BJ (cell line): Measurements from ENCODE around the gene CPO. TPM values are rescaled to one million over a fixed set of nuclear protein-coding genes. Genes with fewer than 3 reads are reported as not detected.

ENCODE experiments used
- CTCF ChIA-PET: fragments of 350-600 bp; formaldehyde crosslinking; extraction: SDS; loops from one replicate; lab custom pipeline; 2021; ENCODE audit warnings: antibody characterized with exemption, inconsistent platforms; lab: Yijun Ruan, JAX
- POLR2A ChIA-PET: fragments of 300-600 bp; sonication (Branson Sonifier 250); formaldehyde crosslinking; extraction: SDS; loops from one replicate; lab custom pipeline; 2021; ENCODE audit warnings: antibody characterized with exemption; lab: Charles Lee
- DNase-seq: peaks from one replicate; pipeline ENCODE4 v3.0.0-alpha.2; 2011; ENCODE audit warnings: low read depth
- H3K27me3 ChIP-seq: 2 replicates; pipeline ENCODE4 v1.6.0; 2011; ENCODE audit warnings: low read length; ENCODE audit not compliant: control insufficient read depth, insufficient read depth
- H3K36me3 ChIP-seq: 2 replicates; pipeline ENCODE4 v1.5.1; 2011; ENCODE audit warnings: low read length; ENCODE audit not compliant: control insufficient read depth, insufficient read depth
- H3K4me3 ChIP-seq: 2 replicates; pipeline ENCODE4 v1.5.1; 2011; ENCODE audit warnings: low read depth, mild to moderate bottlenecking, control low read depth, low read length
- polyA plus RNA-seq: library from polyadenylated mRNA; depleted of rRNA; stranded (reverse); fragments of >200 nt; gene quantifications from 2 replicates; pipeline ENCODE4 v1.2.3, GENCODE V29; 2011
- TF ChIP-seq, protein P1 (sequence below): IDR thresholded peaks from 2 replicates; pipeline ENCODE4 v1.5.1; 2011; ENCODE audit warnings: low read depth, mild to moderate bottlenecking, control low read depth, inconsistent platforms, low read length, moderate library complexity; ENCODE audit not compliant: insufficient read depth

The CPO gene
- polyA plus RNA-seq, 1 experiment, result not detected

GRCh38 chr2:206958261-206958660, 18.9 kb downstream of the CPO start:
- ChIA-PET POLR2A (no interaction called here), CTCF (no interaction called here)
- H3K27me3 ChIP-seq, result no peaks in the 10 kb centered on the region; the same call in 1 of the 2 replicates
- H3K4me3 ChIP-seq, result no peak overlapping the region
- TF ChIP-seq, protein P1, sequence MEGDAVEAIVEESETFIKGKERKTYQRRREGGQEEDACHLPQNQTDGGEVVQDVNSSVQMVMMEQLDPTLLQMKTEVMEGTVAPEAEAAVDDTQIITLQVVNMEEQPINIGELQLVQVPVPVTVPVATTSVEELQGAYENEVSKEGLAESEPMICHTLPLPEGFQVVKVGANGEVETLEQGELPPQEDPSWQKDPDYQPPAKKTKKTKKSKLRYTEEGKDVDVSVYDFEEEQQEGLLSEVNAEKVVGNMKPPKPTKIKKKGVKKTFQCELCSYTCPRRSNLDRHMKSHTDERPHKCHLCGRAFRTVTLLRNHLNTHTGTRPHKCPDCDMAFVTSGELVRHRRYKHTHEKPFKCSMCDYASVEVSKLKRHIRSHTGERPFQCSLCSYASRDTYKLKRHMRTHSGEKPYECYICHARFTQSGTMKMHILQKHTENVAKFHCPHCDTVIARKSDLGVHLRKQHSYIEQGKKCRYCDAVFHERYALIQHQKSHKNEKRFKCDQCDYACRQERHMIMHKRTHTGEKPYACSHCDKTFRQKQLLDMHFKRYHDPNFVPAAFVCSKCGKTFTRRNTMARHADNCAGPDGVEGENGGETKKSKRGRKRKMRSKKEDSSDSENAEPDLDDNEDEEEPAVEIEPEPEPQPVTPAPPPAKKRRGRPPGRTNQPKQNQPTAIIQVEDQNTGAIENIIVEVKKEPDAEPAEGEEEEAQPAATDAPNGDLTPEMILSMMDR, result no peak
- no peak for DNase-seq
- H3K36me3 ChIP-seq, result no peaks in the 10 kb centered on the region

- CTCF ChIA-PET, result no interaction called here
- POLR2A ChIA-PET, result no interaction called here
- TF ChIP-seq, protein P1, result no peak
- Histone ChIP-seq H3K36me3 (no peaks in the 10 kb centered on the region), H3K4me3 (no peak overlapping the region), H3K27me3 (no peaks in the 10 kb centered on the region; the same call in 1 of the 2 replicates)
- no peak for DNase-seq
Observed at GRCh38 chr2:206962966-206963365, 23.6 kb downstream of the CPO start.

DNA sequence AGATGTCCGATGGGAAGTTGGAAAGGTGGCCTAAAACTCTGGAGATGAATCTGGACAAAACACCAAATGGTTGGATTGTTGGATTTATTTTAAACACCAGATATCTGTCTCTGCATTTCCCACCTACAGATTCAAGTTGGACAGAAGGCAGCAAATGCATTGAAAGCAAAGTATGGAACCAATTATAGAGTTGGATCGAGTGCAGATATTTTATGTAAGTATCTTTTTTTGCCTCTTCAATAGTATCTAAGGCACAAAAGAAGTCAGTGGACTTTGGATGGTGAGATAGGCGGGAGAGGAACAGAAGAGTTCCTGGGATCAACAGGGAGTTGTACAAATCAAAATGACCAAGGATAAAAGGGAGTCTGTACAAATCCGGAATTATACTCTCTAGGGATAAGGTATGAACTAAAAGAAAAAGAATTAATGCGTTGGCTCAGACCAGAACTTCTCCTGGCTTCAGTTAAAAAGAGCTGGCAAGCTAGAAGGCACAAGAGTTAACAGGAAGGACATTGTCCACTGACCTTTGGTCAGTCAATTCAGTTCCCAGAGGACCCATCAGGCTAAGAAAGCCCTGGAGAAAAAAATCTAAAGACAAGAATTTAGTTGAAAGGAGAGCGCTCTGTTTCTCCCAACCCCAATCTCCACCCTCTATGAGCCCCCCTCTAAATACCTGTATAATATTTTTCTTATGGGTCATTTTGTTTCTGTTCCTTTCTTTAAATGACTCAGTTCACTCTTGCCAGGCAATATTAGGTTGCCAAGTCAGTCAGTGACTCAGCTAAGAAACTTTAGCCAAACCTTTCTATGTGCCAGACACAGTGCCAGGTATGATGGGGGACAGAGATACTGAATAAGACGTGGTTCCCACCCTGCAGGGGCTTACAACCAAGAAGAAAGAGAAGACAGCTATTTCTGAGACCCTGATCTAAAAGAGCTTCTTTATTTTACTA, 29.1 kb downstream of the CPO start:
- no peaks in the 10 kb centered on the region; the same call in 1 of the 2 replicates for H3K27me3 ChIP-seq
- H3K36me3 ChIP-seq, result no peaks in the 10 kb centered on the region
- no peak overlapping the region for H3K4me3 ChIP-seq
- DNase-seq, result no peak
- CTCF ChIA-PET, result interaction anchor here (1.0 to 1.3 kb wide), 2 partner anchors 12 to 21 kb away, joined by 3 to 4 read pairs; no protein-coding TSS in a partner anchor
- TF ChIP-seq, protein P1, result no peak
- POLR2A ChIA-PET, result no interaction called here

- H3K27me3 ChIP-seq, result no peaks in the 10 kb centered on the region; the same call in none of the 2 replicates
- TF ChIP-seq, protein P1, result no peak
- POLR2A ChIA-PET, result no interaction called here
- no peak for DNase-seq
- H3K36me3 ChIP-seq, result no peaks in the 10 kb centered on the region
- no peak overlapping the region for H3K4me3 ChIP-seq
- CTCF ChIA-PET, result interaction anchor here (1.3 kb wide), 1 partner anchor 11 kb away, joined by 4 read pairs; no protein-coding TSS in a partner anchor
Observed at GRCh38 chr2:206969192-206969591, 29.9 kb downstream of the CPO start.

GRCh38 chr2:206970589-206971360, 31.5 kb downstream of the CPO start:
- ChIA-PET CTCF (interaction anchor here (0.8 kb wide), 1 partner anchor 180 kb away, joined by 3 read pairs; no protein-coding TSS in a partner anchor), POLR2A (no interaction called here)
- no peaks in the 10 kb centered on the region; the same call in none of the 2 replicates for H3K27me3 ChIP-seq
- TF ChIP-seq, protein P1, result no peak
- H3K36me3 ChIP-seq, result no peaks in the 10 kb centered on the region
- DNase-seq, result no peak
- no peak overlapping the region for H3K4me3 ChIP-seq
